ENCODE data around the gene FIZ1.

DNA sequence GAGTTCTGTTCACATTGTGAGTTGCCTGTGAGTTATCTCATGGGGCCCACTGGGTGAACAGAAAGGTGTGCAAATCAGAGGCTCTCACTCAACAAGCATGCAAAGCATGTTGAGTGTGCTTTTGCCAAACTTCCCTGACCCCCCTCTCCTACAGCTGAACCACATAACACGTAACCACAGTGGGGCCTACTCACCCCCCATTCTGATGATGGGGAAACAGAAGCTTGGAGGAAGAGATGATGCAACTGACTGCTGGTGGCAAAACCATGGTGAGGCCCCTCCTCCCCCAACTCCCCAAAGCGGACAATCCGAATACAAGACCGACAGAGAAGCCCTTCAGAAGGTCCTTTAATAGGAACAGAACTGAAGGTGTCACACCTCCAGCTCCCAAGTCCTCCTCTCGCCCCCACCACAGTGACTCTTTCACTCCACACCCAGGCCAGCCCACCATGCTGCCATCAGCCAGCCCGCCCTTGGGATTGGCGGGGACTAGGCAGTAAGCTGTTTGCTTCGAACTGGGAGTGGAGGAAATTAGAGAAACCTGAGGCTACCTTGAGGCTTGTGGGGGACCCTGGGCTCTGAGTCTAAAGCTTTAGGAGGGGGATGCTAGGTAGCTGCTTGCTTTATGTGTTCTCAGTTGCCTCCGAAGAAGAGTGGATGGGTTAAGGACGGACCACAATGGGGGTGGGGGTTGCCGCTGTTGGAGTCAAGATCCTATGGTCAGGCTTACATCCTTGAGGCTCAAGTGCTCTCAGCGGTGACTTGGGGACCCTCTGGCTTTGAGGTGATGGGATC lies 21.3 kb upstream of the FIZ1 start:
- TF ChIP-seq, protein P1, sequence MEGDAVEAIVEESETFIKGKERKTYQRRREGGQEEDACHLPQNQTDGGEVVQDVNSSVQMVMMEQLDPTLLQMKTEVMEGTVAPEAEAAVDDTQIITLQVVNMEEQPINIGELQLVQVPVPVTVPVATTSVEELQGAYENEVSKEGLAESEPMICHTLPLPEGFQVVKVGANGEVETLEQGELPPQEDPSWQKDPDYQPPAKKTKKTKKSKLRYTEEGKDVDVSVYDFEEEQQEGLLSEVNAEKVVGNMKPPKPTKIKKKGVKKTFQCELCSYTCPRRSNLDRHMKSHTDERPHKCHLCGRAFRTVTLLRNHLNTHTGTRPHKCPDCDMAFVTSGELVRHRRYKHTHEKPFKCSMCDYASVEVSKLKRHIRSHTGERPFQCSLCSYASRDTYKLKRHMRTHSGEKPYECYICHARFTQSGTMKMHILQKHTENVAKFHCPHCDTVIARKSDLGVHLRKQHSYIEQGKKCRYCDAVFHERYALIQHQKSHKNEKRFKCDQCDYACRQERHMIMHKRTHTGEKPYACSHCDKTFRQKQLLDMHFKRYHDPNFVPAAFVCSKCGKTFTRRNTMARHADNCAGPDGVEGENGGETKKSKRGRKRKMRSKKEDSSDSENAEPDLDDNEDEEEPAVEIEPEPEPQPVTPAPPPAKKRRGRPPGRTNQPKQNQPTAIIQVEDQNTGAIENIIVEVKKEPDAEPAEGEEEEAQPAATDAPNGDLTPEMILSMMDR (IDR thresholded peaks at IDR 0.05): no peak
- TF ChIP-seq POLR2A (IDR thresholded peaks at IDR 0.05): no peak
